ENCODE results near the gene HCN2.

- TF ChIP-seq POLR2A (IDR thresholded peaks at IDR 0.05) (no peak), CTCF (IDR thresholded peaks at IDR 0.05) (no peak), POLR2AphosphoS5 (IDR thresholded peaks at IDR 0.05) (no peak)
These were observed 16.8 kb upstream of the HCN2 start for GRCh38 chr19:572743-573518.

All from prostate gland (tissue), 2 donors.